Fibroblast of peridontal ligament (primary cell): ENCODE data around the gene NAPG.
A peak's percentile ranks its signal among the peaks of the same experiment; 100 is the strongest.
"Not testable (repeated sequence)": the region's sequence is repeated elsewhere in the genome, so short reads cannot be mapped to it uniquely, and the experiment has no call there.

Source experiments
- DNase-seq: peaks from one replicate; pipeline ENCODE4 v3.0.0-alpha.2; 2010; ENCODE audit errors: extremely low read depth

Gene NAPG

DNA sequence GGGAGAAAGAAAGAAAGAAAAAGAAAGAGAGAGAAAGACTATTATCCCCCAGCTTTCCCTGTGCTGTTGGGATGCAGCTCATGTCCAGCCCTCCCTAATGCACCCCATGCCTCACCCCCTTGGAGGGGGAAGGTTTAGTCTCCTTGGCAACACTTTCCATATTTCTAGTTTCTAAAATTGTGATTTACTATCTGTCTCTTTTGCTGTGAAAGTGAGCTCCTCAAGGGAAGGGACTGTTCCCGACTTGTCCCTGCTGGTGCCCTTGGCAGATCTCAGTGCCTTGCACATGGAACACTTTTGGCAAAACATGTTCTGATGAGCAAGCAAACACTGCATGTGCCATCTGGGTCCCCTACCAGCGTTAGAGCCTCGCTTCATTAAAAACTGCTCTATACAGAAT, 11.7 kb upstream of the NAPG start:
- DNase-seq = no peak

DNA sequence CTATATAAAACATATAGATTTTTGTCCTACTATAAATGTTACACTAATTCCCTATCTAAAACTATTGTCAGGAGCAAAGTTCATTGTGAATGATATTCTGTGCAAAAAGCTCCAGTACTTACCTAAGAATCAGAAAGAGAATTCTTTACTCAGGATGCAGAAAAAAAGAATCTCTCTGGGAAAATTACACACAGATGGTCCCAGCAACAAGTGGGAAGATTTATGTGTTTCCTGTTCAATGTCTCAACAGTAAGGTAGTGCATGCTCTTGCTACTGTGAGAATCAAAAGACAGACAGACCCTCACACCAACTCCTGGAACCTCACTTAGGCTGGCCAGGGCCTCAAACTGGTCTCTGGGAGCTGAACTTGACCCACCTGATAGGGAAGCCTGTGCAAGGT, 11.2 kb upstream of the NAPG start:
- DNase-seq = no peak

DNA sequence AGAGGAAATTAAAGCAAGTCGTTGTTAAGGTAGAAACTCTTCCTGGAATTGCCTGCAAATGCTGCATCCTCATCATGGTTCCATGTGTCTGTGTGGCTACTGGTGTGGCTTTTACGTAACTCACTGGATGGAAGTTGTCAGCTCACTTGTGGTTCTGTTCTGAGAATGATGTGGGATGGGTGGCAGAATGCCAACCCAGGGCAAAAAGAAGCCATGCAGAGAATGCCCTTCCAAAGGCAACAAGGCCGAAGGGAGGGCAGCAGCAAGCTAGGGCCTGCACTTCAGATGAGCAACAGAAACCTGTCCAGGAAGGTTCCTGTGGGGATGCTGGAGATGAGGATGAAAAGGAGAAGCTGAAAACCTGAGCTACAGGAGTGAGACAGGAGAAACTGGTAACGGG, 10.4 kb upstream of the NAPG start:
- DNase-seq = no peak

DNA sequence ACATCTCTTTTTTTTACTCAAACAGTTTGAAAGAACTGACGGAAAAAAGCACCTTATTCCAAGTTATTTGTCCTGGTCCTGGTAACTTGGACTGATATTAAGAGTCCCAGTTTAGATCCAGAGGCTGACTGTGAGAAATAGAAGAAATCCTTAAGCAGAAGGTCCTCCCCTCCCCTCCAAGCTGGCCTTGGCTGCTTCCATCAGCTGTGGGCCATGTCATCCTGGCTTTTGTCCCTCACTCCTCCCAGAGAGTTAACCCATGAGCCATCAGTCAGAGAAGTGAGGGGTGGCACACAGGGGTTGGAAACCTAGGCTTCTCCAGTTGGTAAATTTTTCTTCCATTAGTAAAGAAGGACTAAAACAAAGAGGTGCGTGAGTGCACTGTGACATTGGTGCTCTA, 9.7 kb upstream of the NAPG start:
- no peak for DNase-seq

DNA sequence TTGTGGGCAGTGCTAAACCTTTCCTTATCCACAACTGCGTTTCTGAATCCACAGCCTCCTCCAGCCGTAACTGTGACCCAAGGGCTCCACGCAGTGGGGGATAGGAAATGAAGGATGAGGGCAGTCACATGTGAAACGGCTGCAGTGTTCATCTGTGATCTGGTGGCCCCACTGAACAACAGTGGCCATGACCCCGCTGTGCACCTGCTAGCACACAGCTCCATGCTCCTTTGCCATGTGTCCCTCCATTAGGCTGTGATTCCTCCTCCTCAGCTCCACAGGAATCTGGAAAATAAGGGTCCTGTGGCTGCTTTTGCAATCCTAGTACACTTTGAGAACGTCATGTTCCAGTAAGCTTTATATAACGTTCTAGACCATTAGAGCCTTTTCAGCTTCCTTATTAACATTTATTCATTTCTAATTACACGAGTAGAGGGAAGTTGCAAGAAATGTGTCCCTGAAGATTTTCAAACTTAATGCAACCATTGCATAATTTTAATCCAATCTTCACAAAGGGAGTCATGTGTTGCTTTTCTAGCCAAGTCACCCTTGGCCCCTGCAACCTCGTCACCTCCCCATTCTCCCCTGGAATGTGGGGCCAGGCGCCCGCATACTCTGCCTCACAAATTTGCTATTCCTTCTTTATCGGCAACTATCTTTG, 7.1 kb upstream of the NAPG start:
- DNase-seq = peak; percentile 60

DNA sequence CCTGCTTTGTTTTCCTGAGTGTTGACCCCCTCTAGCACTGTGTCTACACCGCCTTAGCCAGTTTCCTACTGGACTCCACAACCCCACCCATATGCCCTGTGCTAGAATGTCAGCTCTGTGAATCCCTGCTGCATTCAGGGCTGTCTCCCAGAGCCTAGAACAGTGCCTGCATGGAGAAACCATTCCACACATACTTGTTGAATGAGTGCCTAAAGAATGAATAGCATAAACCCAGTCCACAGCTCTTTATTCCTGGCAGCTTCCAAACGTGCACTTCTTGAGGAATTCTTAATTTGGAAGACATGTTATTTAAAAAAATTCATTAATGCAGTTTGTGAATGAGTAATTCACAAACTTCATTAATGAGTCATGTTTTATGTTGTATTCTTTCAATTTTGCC, 6.5 kb upstream of the NAPG start:
- DNase-seq = peak; percentile 18

DNA sequence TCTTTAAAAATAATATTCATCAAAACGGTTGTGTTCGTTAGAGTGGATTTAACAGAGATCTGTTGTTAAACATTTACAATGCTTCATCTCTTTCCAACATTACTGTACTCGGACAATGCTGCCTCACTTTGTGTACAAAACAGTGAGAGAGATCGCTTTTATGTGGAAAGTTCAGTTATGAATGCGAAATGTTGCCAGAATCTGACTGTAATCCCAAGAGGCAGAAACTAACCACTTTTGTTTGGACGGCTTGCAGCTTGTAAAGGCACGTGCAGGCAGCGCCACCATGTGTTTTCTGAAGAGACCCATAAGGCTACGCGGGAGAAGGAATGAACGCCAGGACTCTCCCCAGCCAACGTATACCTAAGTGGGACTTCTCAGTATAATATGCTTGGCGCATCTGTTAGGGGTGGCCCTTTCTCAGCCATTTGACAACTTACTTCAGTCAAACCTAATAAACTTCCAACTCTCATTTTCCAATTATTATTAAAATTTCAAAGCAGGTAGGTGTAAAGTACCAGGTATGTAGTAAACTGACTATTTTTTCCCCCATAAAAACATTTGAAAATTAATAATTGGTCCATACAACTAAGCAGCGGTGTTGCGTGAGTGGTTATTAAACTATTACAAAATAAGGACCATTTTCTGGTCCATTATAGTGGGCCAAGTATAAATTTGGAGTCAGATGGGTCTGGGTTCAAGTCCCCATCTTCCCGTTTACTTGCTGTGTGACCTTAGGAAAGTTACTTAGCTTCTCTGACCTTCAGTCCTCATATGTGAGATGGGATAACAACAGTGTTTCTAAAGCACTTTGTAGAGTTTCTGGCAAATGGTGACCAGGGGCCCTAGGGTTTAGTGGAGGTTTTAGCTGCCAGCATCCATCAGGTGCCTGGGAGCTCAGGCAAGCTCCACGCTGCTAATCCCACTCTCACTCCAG, 5.6 kb upstream of the NAPG start:
- DNase-seq = peak; percentile 99

DNA sequence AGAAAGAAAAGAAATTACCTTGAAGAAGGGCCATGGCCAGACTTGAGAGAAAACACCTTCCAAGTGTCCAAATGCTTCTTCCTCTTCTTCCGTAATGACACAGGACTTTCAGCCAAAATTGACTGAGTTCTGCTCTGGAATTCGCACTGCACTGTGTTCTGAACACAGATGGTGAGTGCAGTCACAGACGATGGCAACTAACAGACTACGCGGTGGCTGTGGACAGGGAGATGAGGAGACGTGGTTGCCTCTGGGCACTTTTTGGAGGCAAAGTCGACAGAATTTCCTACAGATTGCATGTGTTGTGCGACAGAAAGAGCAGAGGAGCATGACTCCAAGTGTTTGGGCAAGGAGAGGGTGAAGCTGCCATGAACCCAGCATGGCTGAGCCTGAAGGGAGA, 4.3 kb upstream of the NAPG start:
- no peak for DNase-seq

DNA sequence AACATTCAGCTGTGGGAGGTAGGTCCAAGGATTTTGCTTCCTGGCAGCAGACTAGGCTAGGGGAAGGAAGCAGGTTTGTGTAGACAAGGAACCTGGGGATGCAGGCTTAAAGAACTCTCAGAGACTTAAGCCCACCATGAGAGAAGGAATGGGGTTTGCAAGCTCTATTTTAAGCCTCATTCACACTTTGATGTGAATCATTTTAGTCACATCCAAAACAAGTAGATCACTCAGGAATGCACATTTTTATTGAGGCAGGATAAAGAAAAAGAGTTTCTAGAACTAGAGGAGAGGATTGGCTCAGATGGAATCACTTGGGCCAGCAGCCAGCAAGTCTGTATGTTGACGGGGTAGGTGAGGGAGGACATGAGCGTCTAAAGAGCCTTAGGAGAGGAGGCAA, 3.3 kb upstream of the NAPG start:
- no peak for DNase-seq

DNA sequence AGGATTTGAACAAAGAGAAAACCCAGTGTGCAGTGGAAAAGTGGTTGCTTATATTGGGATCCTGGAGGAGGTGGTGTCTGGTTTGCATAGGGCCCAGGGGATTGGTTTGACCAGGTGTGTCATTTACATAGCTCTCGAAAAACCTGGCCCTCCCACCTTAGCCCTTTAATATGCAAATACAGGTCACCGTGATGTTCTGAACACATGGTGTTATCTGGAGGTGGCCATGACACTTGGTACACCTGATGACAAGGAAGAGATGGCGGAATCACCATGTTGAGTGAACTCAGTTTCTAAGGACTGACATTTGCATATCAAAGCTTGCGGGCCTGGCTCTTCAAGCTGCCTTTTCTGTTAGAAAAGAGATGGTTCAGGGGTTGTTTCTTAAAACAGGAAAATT, 2.3 kb upstream of the NAPG start:
- no peak for DNase-seq

DNA sequence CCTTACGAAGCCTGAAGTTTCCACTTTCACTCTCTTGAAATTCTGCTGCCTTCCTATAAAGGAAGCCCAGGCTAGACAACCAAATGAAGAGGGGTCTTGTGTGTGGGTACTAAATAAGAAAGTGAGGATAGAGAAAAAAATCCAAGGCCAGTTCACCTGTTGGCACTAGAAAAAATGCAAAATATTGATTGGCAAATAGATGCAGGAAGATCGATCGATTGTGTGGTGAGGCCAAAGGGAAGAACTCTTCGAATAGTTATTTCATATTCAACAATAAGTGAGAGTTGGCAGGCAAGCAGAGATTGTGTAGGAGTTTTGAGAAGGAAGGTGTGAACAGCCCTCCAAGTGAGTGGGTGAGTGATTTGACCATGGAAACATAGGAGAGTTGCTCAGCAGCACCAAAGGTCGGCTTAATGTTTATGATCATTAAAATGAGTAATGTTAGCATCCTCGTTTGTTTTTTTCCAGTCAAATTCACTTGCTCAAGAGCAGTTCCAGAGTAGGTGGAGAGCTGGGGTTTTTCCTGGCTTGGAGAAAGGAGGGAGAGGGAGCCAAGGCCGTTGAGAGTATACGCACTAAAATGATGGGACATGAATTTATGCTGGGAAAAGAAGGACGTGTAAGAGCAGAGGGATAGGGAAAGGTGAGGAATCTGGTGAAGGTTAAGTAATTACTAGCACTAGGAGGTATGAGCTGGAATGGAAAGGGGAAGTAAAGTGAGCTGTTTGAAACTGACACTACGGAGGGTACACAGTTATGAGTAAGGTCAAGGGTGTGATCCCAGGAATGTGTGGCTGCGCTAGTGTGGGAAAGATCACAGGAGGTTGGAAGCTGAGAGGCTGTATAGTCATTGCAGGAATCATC, 1.1 kb upstream of the NAPG start:
- DNase-seq = no peak

DNA sequence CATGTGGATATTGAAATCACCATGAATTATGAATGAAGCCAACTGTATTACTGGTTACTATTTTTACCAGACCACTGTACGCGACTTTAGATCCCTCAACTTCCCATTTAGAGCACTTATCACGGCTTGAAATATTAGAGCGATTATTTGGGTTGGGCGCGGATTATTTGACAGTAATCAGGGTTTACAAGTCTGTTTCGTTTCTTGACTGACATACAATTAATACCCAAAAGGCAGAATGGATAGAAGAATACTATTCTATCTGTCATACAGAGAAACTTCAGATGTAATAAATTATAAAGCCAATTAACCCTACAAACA, 496 bp upstream of the NAPG start:
- no peak for DNase-seq

DNA sequence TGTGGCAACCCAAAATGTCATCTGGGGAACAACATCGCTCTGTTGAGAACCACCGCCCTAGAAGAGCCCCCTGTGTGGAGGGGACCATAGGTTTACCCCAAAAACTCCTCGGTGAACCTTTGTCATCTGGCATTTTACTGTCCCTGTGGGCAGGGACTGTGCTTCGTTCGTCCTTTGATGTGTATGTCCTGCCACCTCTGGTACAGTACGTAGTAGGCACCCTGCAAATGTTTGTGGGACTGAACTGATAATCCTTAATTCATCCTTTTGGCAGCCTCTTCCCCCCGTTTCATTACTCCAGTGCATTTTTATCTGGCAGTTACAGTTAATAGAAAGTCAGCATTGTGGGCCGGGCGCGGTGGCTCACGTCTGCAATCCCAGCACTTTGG, 728 bp downstream of the NAPG start:
- no peak for DNase-seq

DNA sequence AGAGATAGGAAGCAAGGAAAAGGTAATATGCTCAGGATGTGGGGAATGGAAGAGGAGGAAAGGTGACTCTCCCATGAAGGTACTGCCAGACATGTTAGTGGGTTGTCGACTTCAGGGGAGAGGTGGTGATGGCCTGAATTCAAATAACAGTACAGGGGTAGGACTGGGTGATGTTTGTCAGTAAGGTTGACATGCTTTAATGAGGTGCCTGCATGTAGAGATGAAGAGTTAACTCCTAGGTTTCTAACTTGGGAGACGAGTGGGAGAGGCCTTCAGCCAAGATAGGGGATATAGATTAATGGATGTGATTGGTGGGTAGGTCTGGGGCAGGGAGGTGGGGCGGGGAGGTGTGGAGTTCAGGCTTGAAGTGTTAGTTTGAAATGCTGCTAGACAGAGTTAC, 2.6 kb downstream of the NAPG start:
- no peak for DNase-seq

DNA sequence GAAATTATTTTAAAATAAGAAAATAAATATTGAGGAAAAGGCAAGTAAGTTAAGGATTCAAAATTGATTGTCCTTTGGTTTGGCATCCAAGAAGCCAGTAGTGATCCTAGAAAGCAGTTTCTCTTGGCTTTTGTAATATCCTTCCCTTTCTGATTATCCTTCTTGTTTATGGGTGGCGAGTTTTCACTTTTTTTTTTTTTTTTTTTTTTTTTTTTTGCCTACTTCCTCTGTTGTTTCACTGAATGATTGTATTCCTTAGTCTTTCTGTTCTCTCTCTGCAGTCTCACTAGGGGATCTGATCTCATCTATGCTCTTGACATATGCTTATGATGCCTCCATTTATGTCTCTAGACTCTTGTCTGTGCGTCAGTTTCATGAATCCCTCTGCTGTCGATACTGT, 4.2 kb downstream of the NAPG start:
- DNase-seq = no peak

DNA sequence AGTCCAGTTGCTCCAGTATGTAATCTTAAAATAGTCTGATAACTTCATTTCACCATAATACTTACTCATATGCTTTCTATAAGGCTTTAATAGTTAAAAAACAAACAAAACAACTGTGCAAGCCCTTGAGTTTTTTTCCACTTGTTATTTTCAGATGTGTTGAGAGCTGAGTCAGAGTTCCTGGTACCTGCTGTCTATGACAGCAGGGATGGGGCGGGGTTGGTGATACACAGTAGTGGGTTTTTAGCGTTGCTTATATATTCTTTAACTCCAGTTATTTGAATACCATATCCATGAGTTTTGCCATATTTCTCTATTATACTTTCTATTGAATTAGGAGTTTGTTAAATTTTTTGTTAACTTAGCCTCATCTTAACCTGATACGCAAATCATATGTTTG, 5.0 kb downstream of the NAPG start:
- no peak for DNase-seq

DNA sequence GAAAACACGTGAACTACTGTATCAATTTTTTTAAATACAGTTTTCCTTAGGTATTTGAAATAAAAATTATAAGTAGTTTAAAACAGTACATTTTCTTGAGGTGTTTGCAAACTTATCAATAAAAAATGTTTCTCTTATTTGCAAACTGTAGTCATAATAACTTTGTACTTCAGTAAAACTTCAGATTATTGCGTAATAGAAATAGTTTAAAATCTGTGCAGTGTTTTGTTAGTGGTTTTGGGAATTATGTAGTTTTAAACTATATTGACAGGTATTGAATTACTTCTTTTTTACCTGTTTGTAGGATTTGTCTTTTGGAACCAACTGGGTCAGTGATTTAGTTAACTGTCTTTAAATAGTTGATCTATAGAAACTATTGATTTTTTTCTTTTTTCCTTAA, 7.3 kb downstream of the NAPG start:
- DNase-seq = no peak

DNA sequence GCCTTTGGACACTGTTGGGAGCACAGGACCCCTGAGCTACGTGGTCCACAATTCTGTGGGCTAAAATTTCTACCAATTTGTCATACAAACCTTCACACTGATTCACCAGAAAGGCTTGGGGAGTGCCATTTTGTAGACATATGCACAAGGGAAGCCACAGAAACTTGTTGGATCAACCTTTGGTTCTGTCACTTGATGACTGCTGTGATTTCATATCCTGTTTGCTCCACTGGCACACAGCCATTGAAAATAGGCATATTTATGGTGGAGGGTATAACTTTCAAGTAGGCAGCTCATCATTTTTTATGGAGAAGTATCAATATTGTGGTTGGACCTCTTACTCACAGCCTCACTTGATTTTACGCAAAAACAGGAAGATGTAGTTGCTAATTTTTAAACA, 10.5 kb downstream of the NAPG start:
- DNase-seq = no peak

DNA sequence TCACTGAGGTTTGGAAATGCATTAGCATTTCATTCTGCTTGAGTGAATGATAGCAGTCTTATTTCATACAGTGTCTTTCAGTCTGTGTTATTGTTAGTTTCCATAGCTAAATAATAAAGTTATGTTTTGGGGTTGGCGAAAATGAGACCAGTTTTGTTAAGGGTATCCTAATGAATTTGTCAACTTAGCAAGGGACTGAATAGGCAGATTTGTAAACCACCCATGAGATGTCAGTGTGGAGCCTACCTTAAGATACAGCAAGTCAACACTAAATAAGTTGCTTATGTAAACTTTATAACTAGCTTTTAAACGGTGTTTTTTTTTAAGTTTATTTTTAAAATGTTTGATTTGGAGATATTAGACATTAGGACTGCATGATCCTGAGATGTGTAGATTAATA, 11.9 kb downstream of the NAPG start:
- no peak for DNase-seq

DNA sequence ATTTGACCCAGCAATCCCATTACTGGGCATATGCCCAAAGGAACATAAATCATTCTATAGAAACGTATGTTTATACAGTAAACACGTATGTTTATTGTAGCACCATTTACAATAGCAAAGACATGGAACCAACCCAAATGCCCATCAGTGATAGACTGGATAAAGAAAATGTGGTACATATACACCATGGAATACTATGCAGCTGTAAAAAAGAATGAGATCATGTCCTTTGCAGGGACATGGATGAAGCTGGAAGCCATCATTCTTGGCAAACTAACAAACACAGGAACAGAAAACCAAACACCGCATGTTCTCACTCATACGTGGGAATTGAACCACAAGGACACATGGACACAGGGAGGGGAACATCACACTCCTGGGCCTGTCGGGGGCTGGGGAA, 13.3 kb downstream of the NAPG start:
- DNase-seq = not testable (repeated sequence)

DNA sequence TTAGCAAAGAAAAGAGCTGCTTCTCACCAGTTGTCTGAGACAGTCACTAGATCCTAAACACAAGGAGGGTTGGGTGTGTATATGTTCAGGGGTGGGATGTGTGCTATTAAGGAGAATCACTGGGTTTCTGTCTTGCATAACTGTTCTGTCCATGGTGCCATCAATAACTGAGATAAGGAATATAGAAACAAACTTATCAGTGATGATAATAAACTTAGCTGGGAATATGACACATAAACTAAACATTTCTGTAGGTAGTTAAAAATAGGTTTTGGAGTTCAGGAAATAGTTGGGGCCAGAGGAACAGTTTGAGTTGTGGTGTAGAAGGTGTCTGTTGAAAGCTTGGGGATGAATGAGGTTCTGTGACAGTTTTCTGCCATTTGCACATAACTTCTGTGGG, 17.4 kb downstream of the NAPG start:
- DNase-seq = no peak

DNA sequence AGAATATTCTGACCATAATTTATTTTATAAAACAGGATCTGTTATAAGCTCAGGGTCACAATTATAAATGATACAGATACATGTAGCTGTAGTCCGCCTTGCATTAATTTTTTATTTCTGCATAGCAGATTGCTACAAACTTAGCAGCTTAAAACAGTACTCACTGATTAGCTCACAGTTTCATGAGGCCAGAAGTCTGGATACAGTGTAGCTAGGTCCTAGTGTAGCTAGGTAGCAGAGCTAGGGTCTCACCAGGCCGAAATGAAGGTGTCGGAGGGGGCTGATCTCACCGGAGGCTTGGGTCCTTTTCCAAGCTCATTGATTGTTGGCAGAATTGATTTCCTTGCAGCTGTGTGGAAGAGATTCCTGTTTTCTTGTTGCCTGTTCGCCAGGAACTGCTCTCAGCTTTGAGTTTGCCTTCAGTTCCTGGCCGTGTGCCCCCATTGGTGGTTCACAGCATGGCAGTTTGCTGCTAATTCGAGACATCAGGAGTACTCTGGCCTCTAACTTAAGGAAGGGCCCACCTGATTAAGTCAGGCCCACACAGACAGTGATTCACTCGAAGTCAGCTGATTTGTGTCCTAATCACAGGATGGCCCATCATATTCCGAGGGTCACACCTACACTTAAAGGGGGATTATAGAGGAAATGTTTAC, 18.4 kb downstream of the NAPG start:
- DNase-seq = no peak
